ENCODE results near the gene TMEM263.
A peak's percentile ranks its signal among the peaks of the same experiment; 100 is the strongest.

DNA sequence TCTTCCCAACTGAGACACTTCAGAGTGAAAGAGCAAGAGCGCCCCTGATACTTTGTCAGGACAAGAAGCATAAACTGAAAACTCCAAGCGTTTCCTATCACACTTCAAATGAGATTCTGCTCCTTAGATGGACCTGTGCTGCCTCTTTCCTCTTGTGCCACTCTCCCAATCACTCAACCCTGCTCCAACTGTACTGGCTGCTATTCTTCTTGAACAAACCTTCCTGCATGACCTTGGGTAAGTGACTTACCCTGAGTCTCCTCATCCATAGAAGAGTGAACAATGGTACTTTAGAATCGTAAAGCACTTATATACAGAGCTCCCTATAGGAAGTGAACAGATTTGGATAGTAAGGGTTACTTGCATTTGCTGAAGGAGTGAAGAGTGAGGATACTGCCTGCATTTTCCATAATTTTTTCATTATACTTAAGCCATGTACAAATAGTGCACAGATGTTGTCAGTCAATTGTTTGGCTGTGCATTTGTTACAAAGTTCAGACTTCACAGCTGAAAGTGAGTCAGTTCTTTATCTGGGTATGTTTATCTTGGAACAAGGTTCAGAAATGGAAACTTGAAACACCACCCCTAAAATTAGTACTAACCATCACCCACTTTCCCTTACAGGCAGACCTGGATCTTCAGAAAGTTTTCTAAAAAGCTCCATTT lies 20.4 kb downstream of the TMEM263 start:
- TF ChIP-seq, protein P1, sequence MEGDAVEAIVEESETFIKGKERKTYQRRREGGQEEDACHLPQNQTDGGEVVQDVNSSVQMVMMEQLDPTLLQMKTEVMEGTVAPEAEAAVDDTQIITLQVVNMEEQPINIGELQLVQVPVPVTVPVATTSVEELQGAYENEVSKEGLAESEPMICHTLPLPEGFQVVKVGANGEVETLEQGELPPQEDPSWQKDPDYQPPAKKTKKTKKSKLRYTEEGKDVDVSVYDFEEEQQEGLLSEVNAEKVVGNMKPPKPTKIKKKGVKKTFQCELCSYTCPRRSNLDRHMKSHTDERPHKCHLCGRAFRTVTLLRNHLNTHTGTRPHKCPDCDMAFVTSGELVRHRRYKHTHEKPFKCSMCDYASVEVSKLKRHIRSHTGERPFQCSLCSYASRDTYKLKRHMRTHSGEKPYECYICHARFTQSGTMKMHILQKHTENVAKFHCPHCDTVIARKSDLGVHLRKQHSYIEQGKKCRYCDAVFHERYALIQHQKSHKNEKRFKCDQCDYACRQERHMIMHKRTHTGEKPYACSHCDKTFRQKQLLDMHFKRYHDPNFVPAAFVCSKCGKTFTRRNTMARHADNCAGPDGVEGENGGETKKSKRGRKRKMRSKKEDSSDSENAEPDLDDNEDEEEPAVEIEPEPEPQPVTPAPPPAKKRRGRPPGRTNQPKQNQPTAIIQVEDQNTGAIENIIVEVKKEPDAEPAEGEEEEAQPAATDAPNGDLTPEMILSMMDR (IDR thresholded peaks at IDR 0.05; ENCODE audit: extremely low read depth in 1 of 2, insufficient read depth in 1 of 2, low read depth in 1 of 2, low read length in 2 of 2): no peak
- TF ChIP-seq, protein P2, sequence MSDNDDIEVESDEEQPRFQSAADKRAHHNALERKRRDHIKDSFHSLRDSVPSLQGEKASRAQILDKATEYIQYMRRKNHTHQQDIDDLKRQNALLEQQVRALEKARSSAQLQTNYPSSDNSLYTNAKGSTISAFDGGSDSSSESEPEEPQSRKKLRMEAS (IDR thresholded peaks at IDR 0.05; ENCODE audit: insufficient read depth, insufficient read length): no peak
- TF ChIP-seq POLR2A (IDR thresholded peaks at IDR 0.05; ENCODE audit: low read depth, low read length) (peak; percentile 36), EZH2 (IDR thresholded peaks at IDR 0.05; ENCODE audit: borderline replicate concordance, low read depth, low read length, severe bottlenecking) (no peak), POLR2AphosphoS5 (IDR thresholded peaks at IDR 0.05; ENCODE audit: insufficient read depth, low read depth, low read length) (peak; percentile 17)
